OCI-LY1 (cell line): ENCODE data around the gene SDK1.

Experiments
- CTCF ChIP-seq: fragments of 200-600 bp; sonication (generic), shearing (Covaris generic); IDR thresholded peaks from 2 replicates; pipeline ENCODE4 v1.5.1; 2017; ENCODE audit warnings: mild to moderate bottlenecking, antibody characterized with exemption, low read length, moderate library complexity, mixed read lengths
- EZH2 ChIP-seq: fragments of 200-600 bp; sonication (generic), shearing (Covaris generic); IDR thresholded peaks from 2 replicates; pipeline ENCODE4 v1.8.0; 2017; ENCODE audit warnings: borderline replicate concordance, mixed run types, mild to moderate bottlenecking, antibody characterized with exemption, low read length, moderate library complexity, mixed read lengths

- TF ChIP-seq CTCF (no peak), EZH2 (no peak)
These were observed 719.0 kb downstream of the SDK1 start for GRCh38 chr7:4020086-4020485.
